ENCODE data around the gene HSPA1B.

HSPA1B gene

DNA sequence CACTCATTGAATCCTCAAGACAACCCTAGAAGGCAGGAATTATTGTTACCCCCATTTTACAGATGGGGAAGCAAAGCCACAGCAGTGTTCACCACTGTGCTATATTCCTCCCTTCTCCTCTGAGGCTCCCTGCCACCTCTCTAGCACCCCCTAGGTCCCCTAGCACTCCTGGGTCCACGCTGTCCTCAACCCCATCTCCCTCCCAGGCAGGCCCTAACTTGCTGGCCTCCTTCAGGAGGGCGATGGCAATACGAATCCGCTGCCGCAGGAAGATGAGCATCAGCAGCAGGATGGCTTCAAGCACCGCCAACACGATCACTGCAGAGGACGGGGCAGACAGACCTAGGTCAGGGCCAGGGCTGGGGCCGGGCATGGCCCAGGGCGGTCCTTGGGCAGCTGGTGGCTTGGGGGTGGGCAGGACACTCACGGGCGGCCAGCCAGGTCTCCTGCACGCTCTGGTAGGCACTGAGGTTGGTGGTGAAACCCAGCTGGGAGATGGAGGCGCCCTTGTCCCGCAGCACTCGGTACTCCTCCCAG is 42.9 kb downstream of the HSPA1B start:
- no peaks in the 10 kb centered on the region for H3K4me1 ChIP-seq (ENCODE audit: control extremely low read depth in 1 of 4, control insufficient read depth in 4 of 4, insufficient read depth in 4 of 4, low read length in 3 of 4)
- no peaks in the 10 kb centered on the region for H3K9me3 ChIP-seq (ENCODE audit: control extremely low read depth in 1 of 5, control insufficient read depth in 4 of 5, insufficient read depth in 2 of 5, low read depth in 1 of 5, low read length in 4 of 5)
- POLR2A ChIA-PET: no interaction called here
- DNase-seq: peak in 1 of 3 donors; percentile 14
- H3K27me3 ChIP-seq (replicated peaks in 2 of 5; ENCODE audit: control insufficient read depth in 4 of 5, insufficient read depth in 5 of 5, low read length in 4 of 5): peaks cover 0 to 3% (median 0%) of the 10 kb centered on the region in 5 experiments
- no peaks in the 10 kb centered on the region for H3K36me3 ChIP-seq (ENCODE audit: control insufficient read depth in 4 of 4, insufficient read depth in 4 of 4, low read length in 3 of 4)
- H3K4me3 ChIP-seq (ENCODE audit: control insufficient read depth in 1 of 7, extremely low read depth in 1 of 7, insufficient read depth in 4 of 7, low read depth in 2 of 7, low read length in 6 of 7): no peak overlapping the region
- H3K27ac ChIP-seq (ENCODE audit: insufficient read depth in 1 of 2, low read depth in 1 of 2, low read length in 2 of 2, poor library complexity in 1 of 2, severe bottlenecking in 2 of 2): no peak overlapping the region
- WGBS (ENCODE audit: insufficient coverage): 90% methylated on average over 15 of the region's 16 CpGs
- CTCF ChIA-PET: interaction anchor here (2.9 kb wide), 1 partner anchor 13 kb away, joined by 11 read pairs; no protein-coding TSS in a partner anchor

DNA sequence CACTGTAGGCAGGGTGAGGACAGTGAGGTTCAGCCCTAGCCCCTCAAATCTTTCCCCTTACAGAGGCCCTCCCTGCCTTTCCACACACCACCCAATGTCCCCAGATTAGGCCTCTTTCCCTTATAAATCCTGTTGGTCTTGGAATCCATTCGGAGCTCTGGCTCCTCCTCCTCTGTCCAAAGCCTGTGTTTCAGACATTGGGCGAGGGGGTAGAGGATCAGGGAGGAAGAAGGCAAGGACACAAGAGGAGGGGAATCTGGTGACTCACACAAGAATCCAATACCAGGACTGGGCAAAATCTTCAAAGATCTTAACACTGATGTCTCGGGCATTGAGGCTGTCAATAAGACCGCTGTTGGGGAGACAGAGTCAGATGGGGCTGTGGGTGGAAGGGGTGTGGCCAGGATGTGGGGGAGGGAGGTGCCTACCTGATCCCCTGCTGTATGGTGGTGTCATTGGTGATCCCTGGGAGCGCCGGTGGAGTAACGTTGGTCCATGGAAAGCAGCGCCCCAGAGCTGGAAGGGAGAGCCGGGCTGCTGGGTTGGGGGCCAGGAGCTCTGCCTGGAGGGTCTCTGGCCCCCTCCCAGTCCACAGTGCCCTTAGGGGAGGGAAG is 43.6 kb downstream of the HSPA1B start:
- CTCF ChIA-PET: interaction anchor here (2.9 kb wide), 1 partner anchor 12 kb away, joined by 11 read pairs; no protein-coding TSS in a partner anchor
- peaks cover 0 to 3% (median 0%) of the 10 kb centered on the region in 5 experiments for H3K27me3 ChIP-seq (replicated peaks in 2 of 5; ENCODE audit: control insufficient read depth in 4 of 5, insufficient read depth in 5 of 5, low read length in 4 of 5)
- H3K4me1 ChIP-seq (ENCODE audit: control extremely low read depth in 1 of 4, control insufficient read depth in 4 of 4, insufficient read depth in 4 of 4, low read length in 3 of 4): peaks cover 0 to 2% (median 0%) of the 10 kb centered on the region in 4 experiments
- POLR2A ChIA-PET: no interaction called here
- WGBS (ENCODE audit: insufficient coverage): 82% methylated on average over 8 of the region's 9 CpGs
- DNase-seq: no peak
- H3K36me3 ChIP-seq (ENCODE audit: control insufficient read depth in 4 of 4, insufficient read depth in 4 of 4, low read length in 3 of 4): no peaks in the 10 kb centered on the region
- no peak overlapping the region for H3K4me3 ChIP-seq (ENCODE audit: control insufficient read depth in 1 of 7, extremely low read depth in 1 of 7, insufficient read depth in 4 of 7, low read depth in 2 of 7, low read length in 6 of 7)
- H3K9me3 ChIP-seq (ENCODE audit: control extremely low read depth in 1 of 5, control insufficient read depth in 4 of 5, insufficient read depth in 2 of 5, low read depth in 1 of 5, low read length in 4 of 5): no peaks in the 10 kb centered on the region
- no peak overlapping the region for H3K27ac ChIP-seq (ENCODE audit: insufficient read depth in 1 of 2, low read depth in 1 of 2, low read length in 2 of 2, poor library complexity in 1 of 2, severe bottlenecking in 2 of 2)

GRCh38 chr6:31874084-31874670 is 46.6 kb downstream of the HSPA1B start:
- CTCF ChIA-PET: interaction anchor here (1.3 to 2.8 kb wide), 2 partner anchors 14 to 39 kb away, joined by 3 to 14 read pairs; no protein-coding TSS in a partner anchor
- WGBS (ENCODE audit: insufficient coverage): 83% methylated on average over 3 of the region's 4 CpGs
- POLR2A ChIA-PET: interaction anchor here (0.5 kb wide), 1 partner anchor 23 kb away, joined by 6 read pairs; the partner anchor contains the start of gene EHMT2

DNA sequence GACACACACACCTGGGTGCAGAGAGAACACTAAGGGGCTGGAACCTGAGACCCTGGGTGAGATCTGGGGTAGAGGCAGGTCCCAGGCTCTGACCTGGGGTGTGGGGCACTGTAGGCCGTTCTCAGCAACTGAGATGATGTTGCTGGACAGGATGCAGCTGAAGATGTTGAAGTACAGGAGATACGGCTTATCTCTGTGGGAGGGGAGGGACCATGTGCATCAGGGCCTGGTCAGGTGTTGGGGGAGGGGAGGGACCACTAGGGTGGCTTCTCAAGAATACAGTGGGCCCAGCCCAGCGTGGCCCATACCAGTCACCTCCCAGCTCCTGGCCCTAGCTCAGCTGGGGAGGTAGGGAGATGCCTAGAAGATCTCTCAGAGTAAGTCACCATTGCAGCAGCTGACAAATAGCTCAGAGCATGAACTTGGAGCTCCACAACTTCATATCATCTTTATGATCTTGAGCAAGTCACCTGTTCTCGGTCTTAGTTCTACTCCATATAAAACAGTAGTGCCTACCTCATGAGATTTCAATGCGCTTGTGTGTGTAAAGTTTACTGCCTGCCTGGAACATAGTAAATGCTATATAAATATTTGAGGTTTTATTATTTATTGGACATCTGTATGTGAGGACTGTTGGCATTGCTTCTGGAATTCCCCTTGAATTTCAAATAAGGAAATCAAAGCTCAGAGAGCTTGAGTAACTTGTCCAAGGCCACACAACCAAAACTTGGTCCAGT is 47.5 kb downstream of the HSPA1B start:
- H3K27me3 ChIP-seq (replicated peaks in 2 of 5; ENCODE audit: control insufficient read depth in 4 of 5, insufficient read depth in 5 of 5, low read length in 4 of 5): peaks cover 0 to 3% (median 0%) of the 10 kb centered on the region in 5 experiments
- CTCF ChIA-PET: interaction anchor here (1.0 to 3.0 kb wide), 4 partner anchors 11 to 40 kb away, joined by 3 to 14 read pairs (median 8); partner anchors contain the start of gene NEU1

More at GRCh38 chr6:31874084-31874670, 46.6 kb downstream of the HSPA1B start:
- DNase-seq: no peak
- Histone ChIP-seq H3K27ac (ENCODE audit: insufficient read depth in 1 of 2, low read depth in 1 of 2, low read length in 2 of 2, poor library complexity in 1 of 2, severe bottlenecking in 2 of 2) (no peak overlapping the region), H3K36me3 (ENCODE audit: control insufficient read depth in 4 of 4, insufficient read depth in 4 of 4, low read length in 3 of 4) (no peaks in the 10 kb centered on the region), H3K4me1 (ENCODE audit: control extremely low read depth in 1 of 4, control insufficient read depth in 4 of 4, insufficient read depth in 4 of 4, low read length in 3 of 4) (peaks cover 0 to 2% (median 0%) of the 10 kb centered on the region in 4 experiments), H3K4me3 (ENCODE audit: control insufficient read depth in 1 of 7, extremely low read depth in 1 of 7, insufficient read depth in 4 of 7, low read depth in 2 of 7, low read length in 6 of 7) (no peak overlapping the region), H3K9me3 (ENCODE audit: control extremely low read depth in 1 of 5, control insufficient read depth in 4 of 5, insufficient read depth in 2 of 5, low read depth in 1 of 5, low read length in 4 of 5) (no peaks in the 10 kb centered on the region), H3K27me3 (replicated peaks in 2 of 5; ENCODE audit: control insufficient read depth in 4 of 5, insufficient read depth in 5 of 5, low read length in 4 of 5) (peaks cover 0 to 3% (median 0%) of the 10 kb centered on the region in 5 experiments)

DNA sequence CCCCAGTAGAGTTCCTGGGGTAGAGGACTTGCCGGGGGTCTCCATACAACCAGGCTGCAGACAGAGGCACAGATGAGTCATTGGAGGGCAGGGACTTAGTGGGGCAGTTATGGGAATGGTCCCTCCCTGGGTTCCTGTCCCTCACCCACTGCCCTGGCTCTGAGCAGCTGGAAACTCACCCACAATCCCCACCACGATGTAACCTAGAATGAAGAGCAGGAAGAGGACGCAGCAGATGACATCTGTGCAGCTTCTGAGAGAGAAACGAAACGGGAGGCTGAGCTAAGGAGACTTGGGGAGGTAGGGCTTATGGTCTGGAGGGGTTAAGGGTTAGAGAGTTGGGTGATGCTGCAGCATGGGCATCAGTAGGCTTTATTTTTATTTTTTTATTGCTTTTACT is 48.3 kb downstream of the HSPA1B start:
- Histone ChIP-seq H3K36me3 (ENCODE audit: control insufficient read depth in 4 of 4, insufficient read depth in 4 of 4, low read length in 3 of 4) (peaks cover 0 to 15% (median 14%) of the 10 kb centered on the region in 4 experiments), H3K4me1 (ENCODE audit: control extremely low read depth in 1 of 4, control insufficient read depth in 4 of 4, insufficient read depth in 4 of 4, low read length in 3 of 4) (peaks cover 0 to 2% (median 0%) of the 10 kb centered on the region in 4 experiments), H3K27ac (ENCODE audit: insufficient read depth in 1 of 2, low read depth in 1 of 2, low read length in 2 of 2, poor library complexity in 1 of 2, severe bottlenecking in 2 of 2) (no peak overlapping the region), H3K27me3 (replicated peaks in 2 of 5; ENCODE audit: control insufficient read depth in 4 of 5, insufficient read depth in 5 of 5, low read length in 4 of 5) (peaks cover 0 to 3% (median 0%) of the 10 kb centered on the region in 5 experiments), H3K4me3 (ENCODE audit: control insufficient read depth in 1 of 7, extremely low read depth in 1 of 7, insufficient read depth in 4 of 7, low read depth in 2 of 7, low read length in 6 of 7) (no peak overlapping the region), H3K9me3 (ENCODE audit: control extremely low read depth in 1 of 5, control insufficient read depth in 4 of 5, insufficient read depth in 2 of 5, low read depth in 1 of 5, low read length in 4 of 5) (no peaks in the 10 kb centered on the region)
- CTCF ChIA-PET: interaction anchor here (1.0 to 3.0 kb wide), 3 partner anchors 12 to 18 kb away, joined by 3 to 14 read pairs (median 14); partner anchors contain the start of gene NEU1
- POLR2A ChIA-PET: no interaction called here
- no peak for DNase-seq
- 73% methylated on average over 3 of the region's 5 CpGs for WGBS (ENCODE audit: insufficient coverage)

More for the DNA sequence above, 47.5 kb downstream of the HSPA1B start:
- Histone ChIP-seq H3K4me1 (ENCODE audit: control extremely low read depth in 1 of 4, control insufficient read depth in 4 of 4, insufficient read depth in 4 of 4, low read length in 3 of 4) (peaks cover 0 to 2% (median 0%) of the 10 kb centered on the region in 4 experiments), H3K27ac (ENCODE audit: insufficient read depth in 1 of 2, low read depth in 1 of 2, low read length in 2 of 2, poor library complexity in 1 of 2, severe bottlenecking in 2 of 2) (no peak overlapping the region), H3K9me3 (ENCODE audit: control extremely low read depth in 1 of 5, control insufficient read depth in 4 of 5, insufficient read depth in 2 of 5, low read depth in 1 of 5, low read length in 4 of 5) (no peaks in the 10 kb centered on the region), H3K4me3 (ENCODE audit: control insufficient read depth in 1 of 7, extremely low read depth in 1 of 7, insufficient read depth in 4 of 7, low read depth in 2 of 7, low read length in 6 of 7) (no peak overlapping the region), H3K36me3 (ENCODE audit: control insufficient read depth in 4 of 4, insufficient read depth in 4 of 4, low read length in 3 of 4) (peaks cover 0 to 7% (median 5%) of the 10 kb centered on the region in 4 experiments)
- 70% methylated on average over 2 of the region's 5 CpGs for WGBS (ENCODE audit: insufficient coverage)
- POLR2A ChIA-PET: interaction anchor here (0.5 kb wide), 1 partner anchor 23 kb away, joined by 6 read pairs; the partner anchor contains the start of gene EHMT2
- no peak for DNase-seq

DNA sequence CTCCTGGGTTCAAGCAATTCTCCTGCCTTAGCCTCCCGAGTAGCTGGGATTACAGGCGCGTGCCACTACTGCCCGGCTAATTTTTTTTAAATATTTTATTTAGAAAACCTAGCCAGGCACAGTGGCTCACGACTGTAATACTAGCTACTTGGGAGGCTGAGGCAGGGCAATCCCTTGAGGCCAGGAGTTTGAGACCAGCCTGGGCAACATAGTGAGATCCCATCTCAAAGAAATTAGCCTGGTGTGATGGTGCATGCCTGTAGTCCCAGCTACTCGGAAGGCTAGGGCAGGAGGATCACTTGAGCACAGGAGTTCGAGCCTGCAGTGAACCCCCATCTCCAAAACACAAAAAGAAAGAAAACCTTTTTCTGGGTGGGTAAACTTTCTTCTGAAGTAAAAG is 48.8 kb downstream of the HSPA1B start:
- Histone ChIP-seq H3K27me3 (replicated peaks in 2 of 5; ENCODE audit: control insufficient read depth in 4 of 5, insufficient read depth in 5 of 5, low read length in 4 of 5) (peaks cover 0 to 3% (median 0%) of the 10 kb centered on the region in 5 experiments), H3K4me3 (ENCODE audit: control insufficient read depth in 1 of 7, extremely low read depth in 1 of 7, insufficient read depth in 4 of 7, low read depth in 2 of 7, low read length in 6 of 7) (no peak overlapping the region), H3K9me3 (ENCODE audit: control extremely low read depth in 1 of 5, control insufficient read depth in 4 of 5, insufficient read depth in 2 of 5, low read depth in 1 of 5, low read length in 4 of 5) (no peaks in the 10 kb centered on the region), H3K4me1 (ENCODE audit: control extremely low read depth in 1 of 4, control insufficient read depth in 4 of 4, insufficient read depth in 4 of 4, low read length in 3 of 4) (peaks cover 0 to 2% (median 0%) of the 10 kb centered on the region in 4 experiments), H3K36me3 (ENCODE audit: control insufficient read depth in 4 of 4, insufficient read depth in 4 of 4, low read length in 3 of 4) (peaks cover under 1 to 19% (median 19%) of the 10 kb centered on the region in 4 experiments), H3K27ac (ENCODE audit: insufficient read depth in 1 of 2, low read depth in 1 of 2, low read length in 2 of 2, poor library complexity in 1 of 2, severe bottlenecking in 2 of 2) (no peak overlapping the region)
- POLR2A ChIA-PET: no interaction called here
- 100% methylated on average over 4 of the region's 7 CpGs for WGBS (ENCODE audit: insufficient coverage)
- CTCF ChIA-PET: interaction anchor here (2.8 to 3.0 kb wide), 2 partner anchors 12 kb away, joined by 14 read pairs; partner anchors contain the start of gene NEU1
- DNase-seq: no peak
